Calu3 (cell line): ENCODE results near the gene PRRG2. TPM values are rescaled to one million over a fixed set of nuclear protein-coding genes. Genes with fewer than 3 reads are reported as not detected.

Experiments
- BruUV-seq: library from RNA; stranded (reverse); fragments of 400-500 nt; replicated peaks from 2 replicates; lab custom pipeline; 2021; lab: Mats Ljungman, UMichigan
- CTCF ChIA-PET: fragments of 300-600 bp; sonication (Branson Sonifier 250); formaldehyde crosslinking; loops from one replicate; lab custom pipeline; 2022; ENCODE audit warnings: antibody characterized with exemption; lab: Charles Lee
- DNase-seq: peaks from one replicate; pipeline ENCODE4 v3.0.0; 2022
- H3K27ac Mint-ChIP-seq: one replicate; pipeline ENCODE4 v1.8.0; 2022; ENCODE audit warnings: mixed read lengths; ENCODE audit not compliant: unreplicated experiment
- H3K27me3 Mint-ChIP-seq: one replicate; pipeline ENCODE4 v1.8.0; 2022; ENCODE audit warnings: mixed read lengths; ENCODE audit not compliant: unreplicated experiment
- H3K36me3 Mint-ChIP-seq: one replicate; pipeline ENCODE4 v1.8.0; 2022; ENCODE audit warnings: mild to moderate bottlenecking, moderate library complexity, mixed read lengths; ENCODE audit not compliant: insufficient read depth, unreplicated experiment
- H3K4me1 Mint-ChIP-seq: one replicate; pipeline ENCODE4 v1.8.0; 2022; ENCODE audit warnings: mild to moderate bottlenecking, low read depth, mixed read lengths; ENCODE audit not compliant: unreplicated experiment
- H3K4me3 Mint-ChIP-seq: one replicate; pipeline ENCODE4 v1.8.0; 2022; ENCODE audit warnings: mild to moderate bottlenecking, low read depth, moderate library complexity, mixed read lengths; ENCODE audit not compliant: unreplicated experiment
- H3K9me3 Mint-ChIP-seq: one replicate; pipeline ENCODE4 v1.8.0; 2022; ENCODE audit warnings: low read depth, mixed read lengths; ENCODE audit not compliant: unreplicated experiment
- CTCF ChIP-seq: fragments of 200-600 bp; IDR thresholded peaks from one replicate; pipeline ENCODE4 v1.8.0; 2022; ENCODE audit warnings: antibody characterized with exemption; ENCODE audit not compliant: unreplicated experiment
- intact Hi-C: fragments of 100-400 bp; cut with micrococcal nuclease; formaldehyde crosslinking; loops from one replicate; pipeline ENCODE4 v1.10.0; 2022; ENCODE audit not compliant: unreplicated experiment
- total RNA-seq: library from RNA; stranded (reverse); gene quantifications from 2 replicates; pipeline ENCODE4 v1.2.3, GENCODE V29; 2022

Gene PRRG2
- total RNA-seq, 1 experiment from 2014 or later = 22.1 TPM

DNA sequence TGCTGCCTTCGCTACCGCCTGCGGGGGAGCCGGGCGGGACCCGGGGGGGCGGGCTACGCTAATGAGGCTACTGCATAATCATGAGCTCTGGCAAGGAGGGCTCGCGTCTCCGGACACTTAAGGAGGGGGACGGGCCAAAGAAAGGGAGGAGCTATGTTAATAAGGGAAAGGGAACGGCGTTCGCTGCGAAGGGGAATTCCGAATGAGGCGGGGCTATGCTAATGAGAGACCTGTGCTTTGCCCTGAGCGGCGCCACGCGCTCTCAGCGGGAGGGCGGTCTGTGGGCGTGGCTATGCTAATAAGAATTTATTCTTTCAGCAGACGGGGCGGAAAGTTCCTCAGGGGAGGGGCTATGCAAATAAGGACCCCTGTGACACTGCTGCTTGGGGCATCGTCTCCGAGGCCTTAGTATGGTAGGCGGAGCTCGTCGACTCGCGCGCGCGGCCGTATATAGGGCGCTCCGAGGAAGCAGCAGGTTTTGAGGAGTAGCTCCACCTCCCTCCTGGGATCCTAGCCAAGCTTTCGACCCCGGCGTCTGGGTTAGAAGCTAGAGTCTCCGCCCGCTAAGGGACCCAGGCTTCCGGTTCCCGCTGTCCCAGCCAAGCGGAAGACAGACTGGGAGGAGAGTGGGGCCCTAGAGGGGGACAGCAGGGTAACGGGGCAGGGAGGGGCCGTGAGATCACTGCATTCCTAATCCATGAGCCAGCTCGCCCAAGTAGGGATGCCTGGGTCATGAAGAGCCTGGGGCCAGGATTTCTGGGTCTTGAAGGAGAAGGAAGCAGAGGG lies 59.2 kb downstream of the PRRG2 start, which contains the start of gene RRAS:
TSS of gene RRAS (minus strand) at position 31 of the 786 bp plus-strand sequence. CDS start 45 bp downstream, outside the sequence.
- Mint-ChIP-seq H3K27ac (peak within 1 kb of the TSS; percentile 100), H3K27me3 (no peaks in the 10 kb centered on the region), H3K4me3 (peak within 1 kb of the TSS; percentile 95), H3K36me3 (peaks cover 90% of the 10 kb centered on the region), H3K4me1 (peaks cover 52% of the 10 kb centered on the region), H3K9me3 (no peaks in the 10 kb centered on the region)
- CTCF ChIA-PET = interaction anchor here (0.5 to 1.9 kb wide), 12 partner anchors 24 to 126 kb away, joined by 3 to 22 read pairs (median 4); partner anchors contain the start of genes AP2A1, PRMT1 and PRR12
- no peak for TF ChIP-seq CTCF
- DNase-seq = peak; percentile 100
- intact Hi-C loops = loop anchor here (1.0 to 5.0 kb wide), 3 partner anchors 24 to 188 kb away; partner anchors contain the start of genes ALDH16A1, PIH1D1 and PRR12
- no TSS peak for BruUV-seq

Other genes with a start within 250 kb of the PRRG2 start
- gene CD37, start 245.9 kb upstream of the PRRG2 start, total RNA-seq = not detected in 2 replicates
- gene TEAD2, start 218.9 kb upstream of the PRRG2 start, total RNA-seq = 2.4 TPM in 2 replicates
- not detected in 2 replicates for gene DKKL1, start 217.4 kb upstream of the PRRG2 start, total RNA-seq
- not detected in 2 replicates for gene KASH5, start 193.1 kb upstream of the PRRG2 start, total RNA-seq
- gene PTH2, start 157.9 kb upstream of the PRRG2 start, total RNA-seq = not detected in 2 replicates
- not detected in 2 replicates for gene GFY, start 155.9 kb upstream of the PRRG2 start, total RNA-seq
- not detected in 2 replicates for gene SLC17A7, start 139.8 kb upstream of the PRRG2 start, total RNA-seq
- gene PIH1D1, start 129.5 kb upstream of the PRRG2 start, total RNA-seq = 127 and 141 TPM in 2 replicates
- gene ALDH16A1, start 128.1 kb upstream of the PRRG2 start, total RNA-seq = 34.4 and 36.1 TPM in 2 replicates
- gene FLT3LG, start 107.1 kb upstream of the PRRG2 start, total RNA-seq = 4.8 and 7.1 TPM in 2 replicates
- 1,844 and 1,993 TPM in 2 replicates for gene RPL13A, start 93.7 kb upstream of the PRRG2 start, total RNA-seq
- gene RPS11, start 84.9 kb upstream of the PRRG2 start, total RNA-seq = 1,643 and 1,795 TPM in 2 replicates
- gene FCGRT, start 68.7 kb upstream of the PRRG2 start, total RNA-seq = 80.8 and 95.4 TPM in 2 replicates
- 5.0 and 7.6 TPM in 2 replicates for gene RCN3, start 53.3 kb upstream of the PRRG2 start, total RNA-seq
- gene NOSIP, start 760 bp upstream of the PRRG2 start, total RNA-seq = 76.9 and 81.2 TPM in 2 replicates
- 51.4 and 53.0 TPM in 2 replicates for gene PRR12, start 9.9 kb downstream of the PRRG2 start, total RNA-seq
- gene RRAS, start 58.8 kb downstream of the PRRG2 start, total RNA-seq = 70.4 and 82.2 TPM in 2 replicates
- gene SCAF1, start 60.9 kb downstream of the PRRG2 start, total RNA-seq = 129 and 137 TPM in 2 replicates
- 189 and 191 TPM in 2 replicates for gene IRF3, start 84.5 kb downstream of the PRRG2 start, total RNA-seq
- gene BCL2L12, start 84.6 kb downstream of the PRRG2 start, total RNA-seq = 66.5 and 70.8 TPM in 2 replicates
- 350 and 369 TPM in 2 replicates for gene PRMT1, start 96.0 kb downstream of the PRRG2 start, total RNA-seq
- 17.0 and 18.5 TPM in 2 replicates for gene ADM5, start 108.3 kb downstream of the PRRG2 start, total RNA-seq
- gene CPT1C, start 109.8 kb downstream of the PRRG2 start, total RNA-seq = 0.57 and 1.4 TPM in 2 replicates
- gene TSKS, start 182.0 kb downstream of the PRRG2 start, total RNA-seq = not detected in 2 replicates
- gene AP2A1, start 185.7 kb downstream of the PRRG2 start, total RNA-seq = 80.1 and 89.0 TPM in 2 replicates
- gene FUZ, start 232.0 kb downstream of the PRRG2 start, total RNA-seq = 12.2 and 17.0 TPM in 2 replicates
- gene MED25, start 237.0 kb downstream of the PRRG2 start, total RNA-seq = 89.7 and 95.8 TPM in 2 replicates